CD4-positive, alpha-beta T cell treated with Interleukin-17A for 1 hour (primary cell): Measurements from ENCODE around the gene UGT1A7.

Experiments
- DNase-seq: peaks from one replicate; pipeline ENCODE4 v3.0.0-alpha.2; 2020

The UGT1A7 gene

DNA sequence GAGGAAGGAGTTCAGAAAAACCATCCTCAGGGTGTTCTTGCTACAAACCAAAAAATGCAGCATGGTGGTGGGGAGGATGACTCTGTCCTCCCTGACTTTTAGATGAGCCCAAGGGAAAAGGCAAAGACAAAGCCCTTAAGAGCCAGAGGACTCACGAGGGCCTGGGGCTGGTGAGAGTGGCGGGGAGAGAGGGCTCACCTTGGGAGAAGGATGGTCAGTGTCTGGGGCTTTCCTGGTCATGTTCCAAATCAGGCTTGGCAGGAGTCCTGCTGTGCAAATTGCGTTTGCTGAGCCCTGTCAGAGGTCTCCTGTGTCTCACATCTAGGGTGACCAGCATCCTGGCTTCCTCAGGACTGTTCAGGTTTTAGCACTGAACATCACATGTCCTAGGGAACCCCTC, 83.1 kb downstream of the UGT1A7 start:
- DNase-seq: no peak

DNA sequence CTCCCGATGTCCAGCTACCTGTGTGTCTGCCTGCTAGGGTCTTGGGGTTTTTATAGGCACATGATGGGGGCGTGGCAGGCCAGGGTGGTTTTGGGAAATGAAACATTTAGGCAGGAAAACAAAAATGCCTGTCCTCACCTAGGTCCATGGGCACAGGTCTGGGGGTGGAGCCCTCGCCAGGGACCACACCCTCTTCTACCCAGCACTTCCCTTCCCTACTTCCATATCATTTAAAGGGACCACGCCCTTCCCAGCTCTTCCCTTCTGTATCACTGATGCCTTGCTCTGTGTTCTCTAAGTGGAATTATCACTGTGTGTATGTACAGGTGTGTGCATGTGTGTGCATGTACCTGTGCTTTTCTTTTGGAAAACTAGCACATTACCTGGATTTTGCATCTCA, 84.7 kb downstream of the UGT1A7 start:
- DNase-seq: no peak

DNA sequence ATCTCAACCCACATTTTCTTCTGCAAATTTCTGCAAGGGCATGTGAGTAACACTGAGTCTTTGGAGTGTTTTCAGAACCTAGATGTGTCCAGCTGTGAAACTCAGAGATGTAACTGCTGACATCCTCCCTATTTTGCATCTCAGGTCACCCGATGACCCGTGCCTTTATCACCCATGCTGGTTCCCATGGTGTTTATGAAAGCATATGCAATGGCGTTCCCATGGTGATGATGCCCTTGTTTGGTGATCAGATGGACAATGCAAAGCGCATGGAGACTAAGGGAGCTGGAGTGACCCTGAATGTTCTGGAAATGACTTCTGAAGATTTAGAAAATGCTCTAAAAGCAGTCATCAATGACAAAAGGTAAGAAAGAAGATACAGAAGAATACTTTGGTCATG, 86.4 kb downstream of the UGT1A7 start:
- DNase-seq: no peak

DNA sequence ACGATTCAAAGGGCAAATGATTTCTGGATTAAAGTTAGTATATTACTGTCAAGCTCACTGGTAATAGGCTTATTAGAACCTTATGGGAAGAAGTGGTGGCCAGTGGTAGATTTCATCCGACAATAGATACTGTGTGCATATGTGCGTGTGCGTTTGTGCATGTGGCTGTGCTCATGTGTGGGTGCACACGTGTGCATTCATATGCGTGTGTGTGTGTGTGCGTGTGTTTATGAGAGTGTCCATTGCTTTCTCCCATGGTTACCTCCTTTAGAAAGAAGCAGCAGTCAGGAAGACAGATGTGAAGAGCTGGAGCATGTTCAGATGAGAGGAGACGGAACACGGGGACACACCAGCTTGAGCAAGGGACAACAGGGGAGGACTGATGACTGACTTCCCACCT, 87.6 kb downstream of the UGT1A7 start:
- DNase-seq: no peak

DNA sequence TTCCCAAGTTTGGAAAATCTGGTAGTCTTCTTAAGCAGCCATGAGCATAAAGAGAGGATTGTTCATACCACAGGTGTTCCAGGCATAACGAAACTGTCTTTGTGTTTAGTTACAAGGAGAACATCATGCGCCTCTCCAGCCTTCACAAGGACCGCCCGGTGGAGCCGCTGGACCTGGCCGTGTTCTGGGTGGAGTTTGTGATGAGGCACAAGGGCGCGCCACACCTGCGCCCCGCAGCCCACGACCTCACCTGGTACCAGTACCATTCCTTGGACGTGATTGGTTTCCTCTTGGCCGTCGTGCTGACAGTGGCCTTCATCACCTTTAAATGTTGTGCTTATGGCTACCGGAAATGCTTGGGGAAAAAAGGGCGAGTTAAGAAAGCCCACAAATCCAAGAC, 90.5 kb downstream of the UGT1A7 start:
- no peak for DNase-seq

DNA sequence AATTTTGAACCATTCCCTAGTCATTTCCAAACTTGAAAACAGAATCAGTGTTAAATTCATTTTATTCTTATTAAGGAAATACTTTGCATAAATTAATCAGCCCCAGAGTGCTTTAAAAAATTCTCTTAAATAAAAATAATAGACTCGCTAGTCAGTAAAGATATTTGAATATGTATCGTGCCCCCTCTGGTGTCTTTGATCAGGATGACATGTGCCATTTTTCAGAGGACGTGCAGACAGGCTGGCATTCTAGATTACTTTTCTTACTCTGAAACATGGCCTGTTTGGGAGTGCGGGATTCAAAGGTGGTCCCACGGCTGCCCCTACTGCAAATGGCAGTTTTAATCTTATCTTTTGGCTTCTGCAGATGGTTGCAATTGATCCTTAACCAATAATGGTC, 90.9 kb downstream of the UGT1A7 start:
- DNase-seq: no peak

DNA sequence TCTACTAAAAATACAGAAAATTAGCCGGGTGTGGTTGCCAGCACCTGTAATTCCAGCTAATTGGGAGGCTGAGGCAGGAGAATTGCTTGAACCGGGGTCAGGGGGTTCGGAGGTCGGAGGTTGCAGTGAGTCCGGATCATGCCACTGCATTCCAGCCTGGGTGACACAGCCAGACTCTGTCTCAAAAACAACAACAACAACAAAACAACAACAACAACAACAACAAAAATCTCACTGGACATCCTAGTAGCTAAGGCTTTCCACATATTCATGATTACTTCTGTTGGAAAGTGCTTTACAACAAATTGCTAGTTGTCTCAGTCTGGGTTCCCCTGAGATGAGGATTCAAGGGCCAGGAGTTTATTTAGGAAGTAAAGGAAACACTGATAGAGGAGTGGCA, 92.2 kb downstream of the UGT1A7 start:
- DNase-seq: no peak

DNA sequence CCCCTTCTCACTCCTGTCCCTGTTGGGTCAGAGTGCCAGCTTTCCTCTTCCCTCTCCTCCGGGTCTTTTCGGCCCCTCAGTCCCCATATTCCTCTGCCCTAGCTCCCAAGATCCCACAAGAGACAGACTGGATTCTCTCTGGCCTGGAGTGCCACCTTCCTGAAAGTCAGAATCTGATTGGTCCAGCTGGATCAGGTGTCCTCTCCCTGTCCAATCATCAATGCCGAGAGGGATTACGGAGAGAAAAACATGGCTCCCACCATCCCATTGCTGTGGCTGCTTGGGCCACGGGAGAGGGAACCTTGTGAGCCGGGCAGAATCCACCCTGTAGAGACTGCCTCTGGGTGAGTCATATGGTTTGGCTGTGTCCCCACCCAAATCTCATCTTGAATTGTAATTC, 93.7 kb downstream of the UGT1A7 start:
- DNase-seq: no peak

DNA sequence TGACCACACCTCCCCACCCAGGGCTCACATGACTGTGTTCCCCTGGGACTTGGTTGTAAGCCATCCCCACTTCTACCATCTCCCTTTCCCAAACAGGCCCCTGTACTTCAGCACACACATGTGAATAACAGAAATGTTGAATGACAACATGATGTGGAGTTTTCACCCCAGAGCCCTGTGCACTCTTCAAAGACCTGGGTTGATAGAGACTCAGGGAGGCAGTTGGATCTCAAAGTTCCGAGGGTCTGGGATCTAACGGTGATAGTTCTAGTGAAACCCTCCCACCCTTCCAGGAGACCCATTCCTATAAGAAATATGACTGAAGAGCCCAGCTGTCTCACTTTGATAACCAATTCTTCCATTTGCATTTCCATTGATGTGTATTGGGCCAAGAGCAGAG, 96.3 kb downstream of the UGT1A7 start, which contains the start of gene MROH2A:
Gene MROH2A (plus strand): TSS at position 301 of the 400 bp plus-strand sequence. CDS start 1,029 bp downstream, outside the sequence.
- no peak for DNase-seq

DNA sequence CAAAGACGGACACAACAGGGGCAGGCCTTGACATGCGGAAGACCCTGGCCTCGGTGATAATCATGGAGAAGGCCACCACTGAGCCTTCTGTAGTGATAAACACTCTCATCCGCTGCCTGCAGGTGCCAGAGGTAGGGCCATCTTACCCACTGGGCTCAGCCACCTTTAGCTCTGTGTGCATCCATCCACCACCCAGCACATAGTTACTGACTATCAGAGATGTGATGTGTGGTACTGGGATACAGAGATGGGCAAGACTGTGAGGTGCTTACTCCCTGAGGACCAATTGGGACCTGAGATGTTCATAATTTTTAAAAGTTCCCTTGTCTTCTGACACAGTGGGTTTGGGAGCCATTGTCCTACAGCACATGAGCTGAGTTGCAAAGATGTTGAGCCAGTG, 98.0 kb downstream of the UGT1A7 start:
- no peak for DNase-seq

DNA sequence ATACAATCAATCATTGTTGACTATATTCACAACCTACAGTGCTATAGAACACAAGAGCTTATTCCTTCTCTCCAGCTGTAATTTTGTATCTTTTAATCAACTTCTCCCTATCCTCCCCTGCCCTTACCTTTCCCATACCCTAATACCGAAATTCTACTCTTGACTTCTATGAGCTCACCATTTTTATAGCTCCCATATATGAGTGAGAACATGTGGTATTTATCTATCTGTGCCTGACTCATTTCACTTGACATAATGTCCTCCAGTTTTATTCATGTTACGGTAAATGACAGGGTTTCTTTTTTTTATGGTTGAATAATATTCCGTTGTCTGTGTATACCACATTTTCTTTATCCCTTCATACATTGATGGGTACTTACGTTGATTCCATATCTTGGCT, 99.1 kb downstream of the UGT1A7 start:
- DNase-seq: no peak

DNA sequence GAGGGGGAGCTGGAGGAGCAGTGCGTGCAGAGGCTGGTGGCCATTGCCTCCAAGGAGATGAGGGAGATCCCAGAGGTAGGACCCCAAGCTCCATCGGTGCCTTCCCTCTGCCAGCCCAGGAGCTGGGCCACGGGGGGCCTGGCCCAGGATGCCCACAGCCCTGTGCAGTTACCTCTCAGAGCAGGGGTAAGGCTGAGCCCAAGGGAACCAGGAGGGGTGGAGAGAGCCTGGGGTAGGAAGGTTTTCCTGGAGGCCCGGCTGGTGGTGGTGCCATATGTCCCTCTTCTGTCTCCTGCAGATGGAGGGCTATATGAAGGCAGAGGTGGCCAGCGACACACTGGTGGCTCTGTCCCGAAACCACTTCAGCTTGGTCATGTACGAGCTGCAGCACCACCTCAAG, 107.9 kb downstream of the UGT1A7 start:
- no peak for DNase-seq

DNA sequence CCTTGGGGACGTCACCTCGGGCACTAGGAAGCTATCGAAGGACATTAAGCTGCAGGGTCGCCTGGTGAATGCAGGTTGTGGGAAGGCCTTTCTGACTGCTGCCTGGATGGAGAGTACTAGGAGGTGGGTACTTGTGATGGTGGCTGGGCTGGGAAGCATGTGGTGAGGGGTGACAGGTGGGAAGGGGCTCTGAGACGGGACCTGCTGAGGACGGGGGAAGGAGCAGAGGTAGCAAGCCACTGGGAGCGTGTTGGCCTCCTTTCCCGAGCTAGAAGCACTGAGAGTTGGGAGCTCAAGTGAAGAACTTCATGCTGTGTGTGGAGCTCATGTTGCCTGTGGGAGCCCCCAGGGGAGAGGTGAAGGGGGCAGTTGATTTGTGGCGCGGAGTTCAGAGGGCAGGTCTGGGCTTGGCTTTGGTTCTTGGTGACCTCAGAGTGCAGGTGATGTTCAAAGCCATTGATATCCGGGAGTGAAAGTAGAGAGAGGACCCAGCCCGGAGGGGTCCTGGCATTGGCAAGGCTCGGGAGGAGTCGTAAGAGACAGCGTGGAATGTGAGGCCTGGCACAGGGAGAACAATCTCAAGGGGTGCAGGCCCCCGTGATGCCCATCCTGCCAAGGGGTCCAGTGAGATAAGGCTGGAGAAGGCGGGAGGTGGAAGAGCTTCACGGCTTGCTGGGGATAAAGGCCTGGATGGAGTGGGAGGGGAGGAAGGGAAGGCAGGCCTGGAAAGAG, 109.6 kb downstream of the UGT1A7 start:
- no peak for DNase-seq

DNA sequence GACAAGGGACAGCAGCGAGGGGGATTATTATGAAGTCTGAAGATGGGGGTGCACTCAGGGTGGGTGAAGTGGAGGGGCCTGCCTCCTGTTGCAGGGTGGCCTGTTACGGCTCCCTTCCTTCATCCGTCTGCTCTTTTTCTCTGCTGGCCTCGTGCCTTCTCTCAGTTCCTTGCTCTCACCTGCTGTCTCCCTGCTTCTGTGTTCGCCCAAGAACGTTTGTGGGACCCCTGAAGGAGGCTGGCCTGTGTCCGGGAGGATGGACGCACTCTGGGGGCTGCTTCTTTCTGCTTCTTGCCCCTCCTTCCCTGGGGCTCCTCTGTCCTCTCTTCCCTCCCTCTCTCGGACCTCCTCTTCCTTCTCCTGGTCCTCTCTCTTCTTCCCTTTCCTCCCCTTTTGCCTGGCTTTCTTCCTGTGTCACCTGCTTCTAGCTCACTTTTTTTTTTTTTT, 110.2 kb downstream of the UGT1A7 start:
- no peak for DNase-seq

DNA sequence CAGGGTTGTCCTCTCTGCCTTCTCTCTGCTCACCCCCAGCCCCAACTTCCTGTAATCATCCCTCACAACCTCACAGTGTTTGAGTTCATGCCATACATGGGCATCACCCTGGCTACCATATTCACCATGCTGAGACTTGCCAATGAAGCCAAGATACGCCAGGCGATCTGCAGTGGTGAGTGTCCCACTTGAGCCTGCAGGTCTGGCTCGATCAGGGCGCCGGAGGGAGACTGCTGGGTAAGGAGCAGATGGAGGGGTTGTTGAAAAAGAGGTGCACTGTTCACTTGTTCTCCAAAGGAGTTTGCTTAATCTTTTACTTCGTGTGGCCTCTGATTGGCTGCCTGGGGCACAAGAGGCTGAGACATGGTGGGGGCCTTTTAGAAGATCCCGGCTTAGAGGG, 111.0 kb downstream of the UGT1A7 start:
- no peak for DNase-seq

DNA sequence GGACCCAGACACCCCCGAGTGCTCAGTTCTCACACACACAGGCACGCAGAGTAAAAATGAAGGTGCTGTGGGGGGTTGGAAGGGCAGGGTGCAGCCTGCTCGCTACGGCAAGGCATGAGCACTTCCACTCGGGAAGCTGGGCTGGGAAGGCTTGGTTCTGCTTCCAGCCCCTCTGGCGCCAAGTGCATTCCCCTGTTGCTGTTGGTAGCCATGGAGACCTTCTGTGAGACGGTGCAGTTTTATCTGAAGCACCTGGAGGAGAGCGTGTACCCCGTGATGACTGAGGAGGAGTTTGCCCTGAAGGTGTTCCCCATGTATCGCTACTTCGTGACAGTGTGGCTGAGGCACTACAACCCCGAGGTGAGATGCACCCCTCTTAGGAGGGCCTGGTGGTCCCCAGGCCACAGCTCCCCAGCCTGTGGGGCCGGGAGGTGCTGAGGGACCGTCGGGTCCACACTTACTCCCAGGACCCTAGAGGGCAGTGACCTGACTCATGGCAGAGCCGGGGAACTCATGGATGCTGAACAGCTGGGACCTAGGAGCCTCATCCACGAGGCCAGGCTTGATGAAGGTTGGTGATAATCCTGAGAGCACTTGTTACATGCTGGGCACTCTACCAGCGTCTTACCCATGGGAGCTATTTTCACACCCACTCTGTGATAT, 111.9 kb downstream of the UGT1A7 start:
- no peak for DNase-seq

DNA sequence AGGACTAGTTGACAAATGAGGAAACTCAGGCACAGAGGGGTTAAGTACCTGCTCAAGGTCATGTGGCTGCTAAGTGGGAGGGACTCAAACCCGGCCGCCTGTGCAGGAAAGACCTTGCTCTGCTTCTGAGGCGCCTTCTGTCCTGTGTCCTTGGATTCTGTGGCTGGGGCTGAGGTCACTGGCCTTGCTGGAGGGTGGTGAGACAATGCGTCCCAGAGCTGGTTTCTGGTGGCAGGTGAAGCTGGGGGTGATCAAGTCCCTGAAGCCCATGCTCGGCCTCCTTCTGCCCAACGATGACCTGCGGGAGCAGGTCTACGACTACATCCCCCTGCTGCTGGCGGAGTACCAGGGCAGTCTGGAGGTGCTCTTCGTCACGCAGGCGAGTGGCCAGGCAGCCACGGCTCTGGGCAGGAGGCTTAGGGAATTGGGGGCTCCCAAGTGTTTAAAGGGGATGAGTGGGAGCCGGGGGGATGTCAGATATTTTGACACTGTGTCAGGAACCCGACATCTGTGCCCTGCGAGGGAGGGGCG, 112.5 kb downstream of the UGT1A7 start:
- no peak for DNase-seq

DNA sequence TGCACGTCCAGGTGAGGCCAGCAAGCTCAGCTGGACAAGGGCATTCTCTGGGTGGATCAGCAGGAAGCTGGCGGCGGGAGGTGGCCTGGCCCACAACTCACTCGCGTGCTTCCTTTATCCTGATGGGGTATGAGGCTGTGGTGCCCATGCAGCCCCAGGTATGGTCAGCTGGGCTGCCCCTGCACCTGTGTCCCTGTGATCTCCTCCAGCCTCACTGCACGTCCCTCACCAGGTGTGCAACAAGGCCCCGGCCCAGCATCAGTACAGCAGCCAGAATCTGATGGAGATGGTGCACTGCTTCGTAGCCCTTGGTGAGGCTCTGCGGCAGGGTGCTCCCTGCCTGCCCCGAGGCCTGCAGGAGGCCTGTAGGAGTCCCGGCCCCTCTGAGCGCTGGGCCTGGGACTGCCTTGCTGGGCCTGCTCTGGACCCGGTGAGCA, 114.1 kb downstream of the UGT1A7 start:
- DNase-seq: no peak

DNA sequence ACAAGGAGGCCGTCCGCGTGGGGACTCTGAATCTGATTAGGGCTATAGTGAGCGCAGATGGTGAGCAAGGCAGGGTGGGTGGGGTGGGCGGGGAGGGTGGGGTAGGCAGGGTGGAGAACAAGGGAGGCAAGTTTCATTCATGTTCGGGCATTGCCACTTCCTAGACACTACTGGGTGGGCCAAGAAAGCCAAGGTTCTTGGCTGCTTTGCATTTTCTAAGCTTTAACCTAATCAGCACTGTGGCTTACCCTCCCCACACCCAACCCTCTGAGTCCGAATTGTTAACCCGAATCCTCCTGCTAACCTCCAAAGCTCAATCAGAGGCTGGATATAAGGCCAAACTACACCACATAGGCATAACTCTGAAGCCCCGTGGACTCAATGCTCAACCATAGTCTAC, 114.6 kb downstream of the UGT1A7 start:
- no peak for DNase-seq

DNA sequence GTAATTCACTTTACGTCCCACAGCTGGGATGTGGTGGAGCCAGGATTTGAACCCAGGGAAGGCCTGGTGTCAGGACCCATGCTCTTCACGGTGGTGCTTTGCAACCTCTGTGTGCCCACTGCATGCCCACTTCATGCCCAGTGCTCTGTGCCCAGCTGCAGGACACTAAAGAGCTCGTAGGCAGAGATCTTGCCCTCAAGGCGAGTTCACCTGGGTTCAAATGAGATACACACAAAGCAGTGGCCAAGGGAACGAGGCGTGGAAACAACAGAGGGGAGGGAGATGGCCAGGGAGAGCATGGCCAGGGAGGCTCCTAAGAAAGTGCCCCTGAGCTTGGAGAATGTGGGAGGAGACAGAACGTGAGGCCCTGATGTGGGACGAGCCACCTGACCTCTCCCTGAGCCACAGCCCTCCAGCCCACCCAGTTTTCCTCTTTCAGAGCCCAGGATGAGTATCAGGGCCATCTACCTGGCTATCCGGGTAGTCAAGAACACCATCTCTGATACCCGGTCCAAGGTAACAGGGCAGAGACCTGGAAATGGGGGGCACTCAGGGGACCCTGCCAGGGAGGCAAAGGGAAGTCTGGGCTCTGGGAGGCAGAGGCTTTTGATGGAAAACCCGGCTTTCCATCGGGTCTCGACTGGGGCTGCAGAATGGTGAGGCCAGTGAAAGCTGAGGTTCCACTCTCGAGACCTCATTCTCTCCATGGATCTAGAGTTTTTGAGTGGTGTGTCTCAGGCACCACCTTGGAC, 116.8 kb downstream of the UGT1A7 start:
- no peak for DNase-seq

DNA sequence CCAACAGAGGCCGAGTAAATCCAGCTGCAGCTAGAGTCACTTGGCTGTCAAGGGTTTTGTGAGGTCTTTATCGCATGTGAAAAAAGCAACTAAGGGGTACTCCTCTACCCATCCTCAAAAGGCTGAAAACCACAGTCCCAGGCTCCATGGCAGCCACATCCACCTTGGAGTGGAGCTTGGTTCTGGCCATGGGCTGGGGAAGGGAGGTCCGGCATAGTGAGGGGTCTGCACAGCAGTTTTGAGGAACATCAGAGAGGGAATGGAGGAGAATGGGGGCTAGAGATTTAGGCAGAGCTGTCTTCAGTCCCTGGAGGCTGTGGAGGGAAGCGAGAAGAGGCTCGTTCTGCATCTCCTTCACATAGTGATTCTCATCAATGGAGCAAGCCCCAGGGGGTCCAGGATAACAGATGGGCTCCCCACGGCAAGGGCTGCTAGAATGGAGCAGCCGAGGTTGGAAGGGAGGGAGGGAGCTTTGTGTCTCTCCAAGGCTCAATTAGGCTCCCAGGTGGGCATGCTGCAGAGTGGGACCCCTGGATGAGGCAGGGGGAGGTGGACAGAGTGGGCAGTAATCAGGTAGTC, 117.5 kb downstream of the UGT1A7 start:
- DNase-seq: no peak

DNA sequence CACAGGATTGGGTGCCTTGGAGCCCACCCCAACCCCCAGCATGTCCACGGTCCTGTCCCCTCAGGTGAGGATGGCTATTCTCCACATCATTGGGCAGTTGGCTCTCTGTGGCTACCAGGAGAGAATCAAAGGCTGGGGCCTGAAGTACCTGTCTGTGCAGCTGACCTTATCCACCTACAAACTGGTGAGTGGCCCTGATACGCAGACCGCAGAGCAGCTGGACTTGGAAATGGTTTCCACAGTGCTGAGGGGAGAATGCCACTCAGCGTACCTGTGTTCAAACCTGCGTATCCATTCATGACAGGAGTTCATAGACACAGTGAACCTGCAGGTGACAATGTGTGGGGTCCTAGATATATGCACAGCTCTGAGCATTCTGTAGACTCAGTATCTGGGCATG, 118.0 kb downstream of the UGT1A7 start:
- no peak for DNase-seq

DNA sequence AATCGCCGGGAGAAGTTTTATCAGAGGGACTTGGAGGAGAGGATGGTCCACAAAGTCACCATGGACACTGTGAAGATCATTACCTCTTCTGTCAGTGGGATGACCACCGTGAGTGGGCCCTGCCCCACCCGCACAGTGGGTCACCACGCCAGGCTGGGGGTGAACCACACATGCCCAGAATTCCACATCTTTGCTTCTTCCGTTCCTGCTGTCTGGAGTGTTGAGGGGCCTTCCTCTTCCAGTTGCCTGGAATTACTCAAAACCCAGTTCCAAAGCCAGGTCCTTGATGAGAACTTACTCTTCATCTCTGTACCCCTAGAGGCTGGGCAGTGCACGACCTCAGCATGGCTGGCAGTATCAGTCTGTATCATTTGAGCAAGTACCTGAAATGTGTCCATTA, 118.5 kb downstream of the UGT1A7 start:
- DNase-seq: no peak
